ENCODE results near the gene EPS15. TPM values are rescaled to one million over a fixed set of nuclear protein-coding genes. Genes with fewer than 3 reads are reported as not detected.

Gene EPS15
- total and polyA plus RNA-seq, 2 of the 8 experiments (the other 6 are each of a cell fraction or from before 2014, with no cell fraction given), result 15.9 to 57.2 TPM

- peaks cover 7 to 12% (median 10%) of the 10 kb centered on the region in 4 experiments for H3K4me1 ChIP-seq (replicated peaks in 1 of 4; ENCODE audit: control insufficient read depth in 3 of 4, insufficient read depth in 4 of 4, low read length in 3 of 4)
- no peak overlapping the region for H3K9ac ChIP-seq (replicated peaks in 1 of 4; ENCODE audit: extremely low read depth in 1 of 4, low read depth in 3 of 4, low read length in 3 of 4)
- peaks cover 0 to 15% (median 7%) of the 10 kb centered on the region in 4 experiments; a peak in 4 of 7 replicates for H3K27me3 ChIP-seq (replicated peaks in 1 of 4; ENCODE audit: control insufficient read depth in 3 of 4, extremely low read depth in 1 of 4, insufficient read depth in 3 of 4, low read length in 3 of 4)
- no peak overlapping the region for H3K4ac ChIP-seq (replicated peaks; ENCODE audit: insufficient read length, low read depth, low read length)
- H2BK20ac ChIP-seq (ENCODE audit: low read length), result no peak overlapping the region
- H2AFZ ChIP-seq (ENCODE audit: low read length), result no peak overlapping the region
- peaks cover 0 to 1% of the 10 kb centered on the region in 2 experiments for H4K20me1 ChIP-seq (replicated peaks in 1 of 2; ENCODE audit: control insufficient read depth in 1 of 2, insufficient read depth in 2 of 2, low read length in 2 of 2)
- H3K4me3 ChIP-seq (ENCODE audit: extremely low read depth in 1 of 4, insufficient read depth in 2 of 4, low read depth in 3 of 4, low read length in 4 of 4), result peak overlapping the region; percentile 5 to 54 (median 41); a peak in 7 of 8 replicates
- DNase-seq (ENCODE audit: low read depth in 1 of 2, low spot score in 2 of 2) (no peak), FAIRE-seq (no peak)
- no peak overlapping the region for H2BK120ac ChIP-seq (replicated peaks; ENCODE audit: low read depth, low read length)
- H3K79me1 ChIP-seq (ENCODE audit: low read depth, low read length), result no peaks in the 10 kb centered on the region
- H4K5ac ChIP-seq (ENCODE audit: insufficient read length, low read depth, low read length), result no peak overlapping the region
- no peak overlapping the region for H3K23ac ChIP-seq (ENCODE audit: insufficient read length)
- no peak overlapping the region for H4K91ac ChIP-seq (replicated peaks; ENCODE audit: insufficient read length, low read length)
- H3K79me2 ChIP-seq (ENCODE audit: control insufficient read depth in 1 of 2, insufficient read depth in 2 of 2, low read length in 2 of 2), result no peaks in the 10 kb centered on the region
- no peak overlapping the region; the same call in 1 of the 2 replicates for H3K18ac ChIP-seq (ENCODE audit: extremely low read depth, low read length)
- H3K14ac ChIP-seq (ENCODE audit: insufficient read length), result no peak overlapping the region
- no peak overlapping the region for H2BK12ac ChIP-seq (ENCODE audit: low read depth, low read length)
- peak overlapping the region; percentile 59 to 71 for H3K4me2 ChIP-seq (ENCODE audit: insufficient read depth in 1 of 2, low read depth in 2 of 2, low read length in 2 of 2)
- ChIA-PET CTCF (ENCODE audit: partially characterized antibody) (interaction anchor here (0.6 to 3.8 kb wide), 3 partner anchors 13 to 33 kb away, joined by 3 to 16 read pairs (median 4); no protein-coding TSS in a partner anchor), POLR2A (ENCODE audit: partially characterized antibody) (interaction anchor here (0.6 to 1.2 kb wide), 3 partner anchors 16 to 132 kb away, joined by 3 read pairs; no protein-coding TSS in a partner anchor)
- no peak overlapping the region for H3K56ac ChIP-seq (replicated peaks; ENCODE audit: insufficient read length, low read depth, low read length)
- H4K8ac ChIP-seq (ENCODE audit: extremely low read depth, insufficient read depth, low read length), result no peak overlapping the region
- 50% methylated on average over 18 of the region's 26 CpGs; no CpG with 5 or more reads in 1 of the 2 experiments for WGBS, 2 experiments (ENCODE audit: extremely low coverage in 1 of 2, insufficient coverage in 1 of 2, insufficient read length in 1 of 2, insufficient replicate concordance in 2 of 2, low coverage in 1 of 2, low lambda C conversion rate in 2 of 2, missing lambda C conversion rate in 1 of 2)
- H2AK5ac ChIP-seq (ENCODE audit: low read depth, low read length), result no peak overlapping the region
- no peak overlapping the region for H3K27ac ChIP-seq (ENCODE audit: low read depth, low read length)
- no peak overlapping the region for H2BK15ac ChIP-seq (ENCODE audit: low read length)
- no peak overlapping the region for H2BK5ac ChIP-seq (ENCODE audit: low read depth, low read length)
- no peaks in the 10 kb centered on the region for H3K9me3 ChIP-seq (ENCODE audit: insufficient read depth in 2 of 2, low read depth in 1 of 2, low read length in 1 of 2)
- peaks cover 7% of the 10 kb centered on the region; the same call in 1 of the 2 replicates for H3K23me2 ChIP-seq (ENCODE audit: low read depth, low read length)
- H3K36me3 ChIP-seq (ENCODE audit: control insufficient read depth in 2 of 4, insufficient read depth in 4 of 4, low read length in 3 of 4), result no peaks in the 10 kb centered on the region
- TF ChIP-seq KDM4A (IDR thresholded peaks at IDR 0.05; ENCODE audit: low read depth, low read length, severe bottlenecking) (no peak), RFX5 (IDR thresholded peaks at IDR 0.05; ENCODE audit: borderline replicate concordance, low read depth, low read length) (no peak), POLR2AphosphoS5 (IDR thresholded peaks at IDR 0.05; ENCODE audit: low read depth, low read length) (no peak), SP2 (IDR thresholded peaks at IDR 0.05; ENCODE audit: low read length) (no peak), RXRA (IDR thresholded peaks at IDR 0.05; ENCODE audit: insufficient read depth, low read depth, low read length) (no peak), CTCF (IDR thresholded peaks at IDR 0.05; ENCODE audit: control extremely low read depth in 1 of 3, insufficient read depth in 1 of 3, low read depth in 1 of 3, low read length in 3 of 3) (no peak), E2F6 (IDR thresholded peaks at IDR 0.05) (no peak), BRCA1 (IDR thresholded peaks at IDR 0.05; ENCODE audit: low read depth, low read length) (no peak)
These were observed 189.4 kb downstream of the EPS15 start for GRCh38 chr1:51329443-51330325.

Measured in H1 (cell line).